ENCODE results near the gene MVD.

DNA sequence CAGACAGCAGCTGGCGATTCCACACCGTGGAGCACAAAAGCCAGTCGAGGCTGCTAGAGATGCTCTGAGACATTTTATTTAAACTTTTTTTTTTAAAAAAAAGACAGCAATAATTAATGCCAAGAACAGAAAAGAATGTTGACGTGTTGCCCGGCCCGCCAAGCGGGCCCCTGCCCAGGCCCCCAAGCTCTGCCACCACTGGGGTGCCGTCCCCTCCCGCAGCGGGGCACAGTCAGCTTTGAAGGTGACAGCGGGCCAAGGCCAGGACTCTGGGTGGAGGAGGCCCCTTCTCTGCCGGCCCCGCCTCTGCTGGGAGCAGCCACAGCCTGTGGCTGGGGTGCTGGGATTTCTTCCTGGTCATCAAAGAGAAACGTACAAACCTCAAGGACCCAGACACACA, 33.5 kb upstream of the MVD start:
- TF ChIP-seq, protein P1, sequence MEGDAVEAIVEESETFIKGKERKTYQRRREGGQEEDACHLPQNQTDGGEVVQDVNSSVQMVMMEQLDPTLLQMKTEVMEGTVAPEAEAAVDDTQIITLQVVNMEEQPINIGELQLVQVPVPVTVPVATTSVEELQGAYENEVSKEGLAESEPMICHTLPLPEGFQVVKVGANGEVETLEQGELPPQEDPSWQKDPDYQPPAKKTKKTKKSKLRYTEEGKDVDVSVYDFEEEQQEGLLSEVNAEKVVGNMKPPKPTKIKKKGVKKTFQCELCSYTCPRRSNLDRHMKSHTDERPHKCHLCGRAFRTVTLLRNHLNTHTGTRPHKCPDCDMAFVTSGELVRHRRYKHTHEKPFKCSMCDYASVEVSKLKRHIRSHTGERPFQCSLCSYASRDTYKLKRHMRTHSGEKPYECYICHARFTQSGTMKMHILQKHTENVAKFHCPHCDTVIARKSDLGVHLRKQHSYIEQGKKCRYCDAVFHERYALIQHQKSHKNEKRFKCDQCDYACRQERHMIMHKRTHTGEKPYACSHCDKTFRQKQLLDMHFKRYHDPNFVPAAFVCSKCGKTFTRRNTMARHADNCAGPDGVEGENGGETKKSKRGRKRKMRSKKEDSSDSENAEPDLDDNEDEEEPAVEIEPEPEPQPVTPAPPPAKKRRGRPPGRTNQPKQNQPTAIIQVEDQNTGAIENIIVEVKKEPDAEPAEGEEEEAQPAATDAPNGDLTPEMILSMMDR (IDR thresholded peaks at IDR 0.05; ENCODE audit: low read length), result no peak
- TF ChIP-seq EZH2 (IDR thresholded peaks at IDR 0.05; ENCODE audit: borderline replicate concordance, low read length), result no peak

Measured in OCI-LY1 (cell line).